Nucleus accumbens (tissue), 56 donors: ENCODE results near the gene ARL8B.

ENCODE experiments used
- DNase-seq, 56 donors: peaks; one replicate each; lab custom pipeline; 2025; lab: John Stamatoyannopoulos, UW

Gene ARL8B

DNA sequence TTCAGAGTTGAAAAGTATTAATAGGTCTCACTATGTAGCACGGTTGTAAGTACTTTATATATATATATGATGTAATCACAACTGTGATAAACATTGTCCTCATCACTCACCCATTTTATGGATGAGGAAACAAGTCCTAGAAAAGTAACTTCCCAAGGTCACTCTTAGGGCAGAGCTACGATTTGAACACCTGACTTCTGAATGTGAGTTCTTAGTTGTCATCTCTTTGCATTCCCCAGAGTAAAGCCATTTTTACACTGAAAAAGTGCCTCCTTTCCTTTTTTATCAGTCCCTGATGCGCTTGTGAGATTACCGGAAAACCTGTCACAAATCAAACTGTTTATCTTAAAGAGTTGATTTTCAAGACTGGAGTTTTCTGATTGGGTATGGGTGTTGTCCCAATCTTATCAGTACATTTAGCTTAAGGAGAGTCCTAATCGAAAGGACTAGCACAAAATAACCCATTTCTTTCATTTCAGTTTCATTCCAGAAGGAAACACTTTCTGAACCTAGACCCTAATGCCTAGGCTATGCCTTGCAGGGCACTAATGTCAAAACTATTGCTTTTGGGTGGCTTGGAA lies 63.1 kb downstream of the ARL8B start:
- DNase-seq, result no peak

DNA sequence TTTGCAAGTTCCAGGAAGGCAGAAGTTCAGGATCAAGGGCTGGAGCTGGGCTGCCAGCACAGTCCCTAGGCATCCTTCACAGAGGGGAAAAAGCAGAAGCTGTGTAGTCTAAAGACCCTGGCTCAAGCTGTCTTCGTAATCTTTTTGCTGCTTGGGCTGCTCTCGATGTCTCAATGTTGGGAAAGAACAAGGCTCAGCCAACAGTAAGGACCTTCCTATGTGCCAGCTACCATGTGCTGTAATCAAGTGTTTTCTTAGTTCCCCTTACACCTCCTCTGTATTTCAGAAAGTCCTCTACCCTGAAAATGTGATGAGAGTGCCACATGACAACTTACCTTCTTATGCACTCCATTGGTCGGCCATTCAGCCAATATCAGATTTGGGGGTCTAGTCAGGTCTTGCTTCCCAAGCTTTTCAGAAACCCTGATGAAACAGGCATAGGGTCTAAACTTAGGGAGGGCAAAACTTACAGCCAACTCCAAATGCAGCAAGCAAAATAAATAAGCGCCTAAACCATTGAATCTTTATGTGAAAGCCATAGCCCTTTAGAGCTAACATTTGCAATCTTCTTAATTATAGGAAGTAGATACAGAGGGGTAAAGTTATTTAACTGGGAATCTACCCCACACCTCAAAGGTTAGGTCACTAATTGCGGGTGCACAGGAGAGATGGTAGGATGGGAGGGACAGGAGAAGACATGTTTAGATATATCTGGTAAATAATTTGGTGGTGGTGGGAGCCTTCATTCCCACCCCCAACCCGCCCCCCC lies 64.2 kb downstream of the ARL8B start:
- DNase-seq, result no peak

DNA sequence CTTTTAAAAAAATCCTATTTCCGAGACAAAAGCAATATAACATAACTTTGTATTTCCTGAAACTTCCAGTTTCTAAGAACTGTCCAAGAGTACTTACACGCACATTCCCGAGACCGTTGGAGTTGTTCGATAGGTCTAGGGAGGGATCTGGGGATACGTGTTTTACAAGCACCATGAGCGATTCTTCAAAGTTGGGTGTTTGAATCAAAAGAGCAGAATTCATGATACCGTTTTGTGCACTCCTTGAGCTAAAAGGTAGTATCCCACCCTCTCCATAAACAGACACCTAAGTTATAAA lies 64.7 kb downstream of the ARL8B start:
- DNase-seq, result no peak

DNA sequence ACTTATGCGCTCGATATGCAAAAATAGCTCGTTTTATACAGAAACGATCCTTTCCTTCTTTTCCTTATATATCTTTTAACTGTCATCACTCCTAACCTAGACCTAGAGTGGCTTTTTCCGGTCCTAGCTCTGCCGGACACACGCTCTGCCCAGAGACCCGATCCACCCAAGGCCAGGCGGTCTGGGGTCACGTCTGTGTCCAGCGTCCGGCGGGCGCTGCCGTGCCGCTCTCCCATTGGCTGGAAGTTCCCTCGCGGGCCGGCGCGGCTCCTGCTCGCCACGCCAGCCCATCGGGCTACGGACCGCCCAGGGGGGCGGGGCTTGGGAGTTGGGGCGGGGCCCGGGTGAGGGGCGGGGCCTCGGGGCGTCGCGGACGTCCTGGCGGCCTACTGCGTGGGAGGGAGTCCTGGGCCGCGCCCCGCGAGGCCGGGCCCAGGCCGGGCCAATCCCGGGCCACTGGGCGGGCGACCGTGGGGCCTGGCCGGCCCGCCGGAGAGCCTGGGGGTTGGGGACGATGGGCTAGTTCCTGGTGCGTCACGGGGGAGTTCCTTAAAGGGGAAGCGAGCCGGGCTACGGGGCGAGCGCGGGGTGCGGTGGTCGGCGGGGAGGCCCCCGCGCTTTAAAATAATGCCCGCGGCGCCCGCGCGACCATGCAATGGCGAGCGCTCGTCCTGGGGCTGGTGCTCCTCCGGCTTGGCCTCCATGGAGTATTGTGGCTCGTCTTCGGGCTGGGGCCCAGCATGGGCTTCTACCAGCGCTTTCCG lies 65.2 kb downstream of the ARL8B start, which contains the start of gene EDEM1:
Gene EDEM1, plus strand, starts transcription at position 552 of the 764 bp plus-strand sequence. Its CDS starts 99 bp downstream, at position 651.
- DNase-seq, result peak; percentile 51 to 98 (median 93)

DNA sequence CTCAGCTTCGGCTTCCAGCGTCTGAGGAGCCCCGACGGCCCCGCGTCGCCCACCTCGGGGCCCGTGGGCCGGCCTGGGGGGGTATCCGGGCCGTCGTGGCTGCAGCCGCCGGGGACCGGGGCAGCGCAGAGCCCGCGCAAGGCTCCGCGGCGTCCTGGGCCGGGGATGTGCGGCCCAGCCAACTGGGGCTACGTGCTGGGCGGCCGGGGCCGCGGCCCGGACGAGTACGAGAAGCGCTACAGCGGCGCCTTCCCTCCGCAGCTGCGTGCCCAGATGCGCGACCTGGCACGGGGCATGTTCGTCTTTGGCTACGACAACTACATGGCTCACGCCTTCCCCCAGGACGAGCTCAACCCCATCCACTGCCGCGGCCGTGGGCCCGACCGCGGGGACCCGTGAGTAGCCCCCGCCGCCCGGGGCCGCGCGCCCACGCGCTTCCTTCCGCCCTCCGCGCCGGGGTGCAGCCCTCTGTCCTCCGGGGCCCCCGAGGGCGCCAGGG lies 65.9 kb downstream of the ARL8B start:
- peak in 23 of 56 donors; percentile 13 to 69 (median 45) for DNase-seq

DNA sequence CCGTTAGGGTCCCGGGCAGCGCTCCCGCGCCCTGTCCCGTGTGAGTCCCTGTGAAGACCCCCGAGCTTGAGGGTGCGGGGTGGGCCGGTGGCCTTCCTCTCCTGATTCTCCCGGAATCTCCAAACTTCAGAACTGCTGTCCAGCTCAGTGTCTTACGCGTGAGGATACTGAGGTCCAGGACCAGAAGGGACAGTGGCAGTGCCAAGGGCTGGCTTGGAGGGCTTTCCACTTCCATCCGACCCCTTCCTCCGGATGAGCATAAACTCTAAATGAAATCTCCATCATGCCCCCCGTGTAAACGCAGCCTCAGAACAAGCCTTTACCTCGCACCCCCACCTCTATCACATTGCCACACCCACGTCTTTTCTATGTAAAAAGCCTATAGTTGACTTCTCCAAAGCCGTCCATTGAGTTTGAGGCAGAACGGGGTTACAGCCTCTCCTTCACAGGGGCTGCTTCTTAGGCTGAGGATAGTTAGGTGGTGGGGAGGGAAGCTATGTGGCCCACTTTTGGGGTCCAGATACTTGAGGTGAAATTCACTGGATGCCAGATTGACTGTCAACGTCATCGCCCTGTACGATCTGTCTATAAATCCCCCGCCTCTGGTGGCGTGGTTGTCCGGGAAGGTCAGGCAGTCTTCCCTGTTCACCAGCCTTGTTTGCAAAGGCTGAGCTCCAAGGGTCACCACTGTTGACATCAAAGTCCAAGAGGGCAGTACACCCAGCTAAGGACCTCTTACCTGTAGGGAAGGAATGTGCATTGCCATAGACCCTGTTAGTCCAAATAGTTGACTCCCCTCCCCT lies 66.5 kb downstream of the ARL8B start:
- DNase-seq, result peak in 5 of 56 donors; percentile 28 to 47 (median 38)

DNA sequence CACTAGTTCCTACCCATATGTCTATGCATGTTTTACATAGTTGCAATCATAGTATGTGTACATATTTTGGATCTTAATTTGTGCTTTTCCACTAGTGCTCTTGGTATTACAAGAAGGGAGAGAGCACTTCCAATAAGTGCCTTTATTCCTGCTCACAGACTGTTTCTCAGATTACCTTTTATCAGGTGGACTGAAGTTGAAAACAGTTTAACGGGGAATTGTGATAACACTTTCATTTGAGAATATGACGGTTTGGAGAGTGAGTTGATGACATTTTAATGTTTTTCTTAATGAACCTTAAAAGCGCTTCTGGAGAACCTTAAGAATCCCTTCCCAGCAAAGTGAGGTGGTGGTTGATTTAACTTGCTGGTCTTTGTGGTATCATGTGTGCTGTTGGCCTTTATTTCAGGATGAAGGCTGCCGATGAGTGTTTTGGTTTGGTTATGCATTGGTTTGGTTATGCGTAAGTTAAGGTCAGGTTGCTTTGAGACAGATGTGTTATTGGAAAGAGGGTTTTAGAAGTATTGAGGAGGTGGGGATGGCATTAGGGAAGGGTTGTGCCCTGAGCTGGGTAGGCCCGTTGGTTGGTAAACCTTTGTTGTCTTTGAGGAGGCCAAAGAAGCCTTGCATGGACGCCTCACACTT lies 68.2 kb downstream of the ARL8B start:
- DNase-seq, result no peak

DNA sequence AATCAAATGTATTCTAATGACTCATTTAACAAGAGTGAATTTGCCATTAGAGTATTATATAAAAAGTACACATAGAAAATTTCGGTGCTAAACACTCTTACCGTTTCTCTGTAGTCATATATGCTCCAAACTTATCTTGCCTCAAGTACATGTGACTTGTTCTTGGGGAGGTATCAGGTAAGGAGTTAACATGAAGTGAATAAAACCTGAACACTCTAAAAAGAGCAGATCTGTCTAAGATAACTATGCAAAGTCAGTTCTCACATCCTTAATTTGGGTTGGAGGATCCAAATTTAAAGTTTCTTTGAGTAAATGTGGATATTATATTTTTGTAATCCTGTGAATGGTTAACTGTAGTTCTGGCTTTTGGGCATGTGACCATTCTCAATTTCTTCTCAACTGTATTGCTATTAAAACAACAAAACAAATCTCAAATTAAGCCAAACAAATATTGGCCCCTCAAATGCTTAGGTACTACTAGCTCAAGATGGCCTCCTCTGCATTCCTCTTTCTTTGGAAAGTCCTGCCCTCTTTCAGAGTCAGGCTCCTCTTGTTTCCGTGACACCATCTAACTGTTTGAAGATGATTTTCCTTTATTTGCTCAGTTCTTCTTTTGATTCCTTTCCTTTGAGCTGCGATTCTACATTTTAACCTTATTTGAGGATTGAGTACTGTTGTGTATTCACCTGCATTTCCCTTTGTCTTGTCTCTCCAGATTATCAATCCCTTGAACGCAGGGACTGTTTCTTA lies 69.6 kb downstream of the ARL8B start:
- DNase-seq, result no peak

DNA sequence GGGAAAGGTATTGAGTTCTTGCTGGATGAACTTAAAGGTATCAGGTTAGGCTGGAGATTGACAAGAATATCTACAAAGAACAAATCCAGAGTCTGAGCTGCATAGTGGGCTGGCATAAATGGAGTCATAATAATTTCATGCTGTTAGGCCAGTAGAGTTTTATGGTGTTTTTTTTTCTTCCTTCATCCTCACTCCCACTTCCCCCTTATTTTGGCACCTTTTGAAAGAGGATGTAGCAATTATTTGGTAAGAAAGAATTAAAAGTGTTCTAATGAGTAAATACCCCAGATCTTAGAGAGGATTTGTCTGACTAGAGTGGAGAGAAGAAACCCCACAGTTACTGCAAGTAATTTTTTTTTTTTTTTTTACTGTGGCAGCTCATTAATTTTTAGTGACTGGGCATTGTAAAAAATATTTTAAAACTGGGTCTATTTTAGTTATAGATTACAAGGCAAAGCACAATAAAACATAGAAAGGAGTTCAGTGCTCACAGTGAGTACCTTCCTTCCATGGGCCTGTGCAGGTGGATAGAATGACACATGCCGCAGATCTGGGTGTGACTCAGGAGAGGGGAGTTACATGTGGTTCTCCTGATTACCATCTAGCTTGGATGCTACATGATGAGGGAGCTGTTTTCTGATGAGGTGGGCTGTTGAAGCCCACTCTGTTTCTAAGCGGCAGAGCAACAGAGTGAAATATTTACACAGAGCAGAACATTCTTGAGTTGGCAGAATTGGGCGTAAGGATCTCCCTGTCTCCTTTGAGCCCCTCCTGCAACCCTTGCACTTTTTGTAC lies 70.7 kb downstream of the ARL8B start:
- DNase-seq, result no peak

DNA sequence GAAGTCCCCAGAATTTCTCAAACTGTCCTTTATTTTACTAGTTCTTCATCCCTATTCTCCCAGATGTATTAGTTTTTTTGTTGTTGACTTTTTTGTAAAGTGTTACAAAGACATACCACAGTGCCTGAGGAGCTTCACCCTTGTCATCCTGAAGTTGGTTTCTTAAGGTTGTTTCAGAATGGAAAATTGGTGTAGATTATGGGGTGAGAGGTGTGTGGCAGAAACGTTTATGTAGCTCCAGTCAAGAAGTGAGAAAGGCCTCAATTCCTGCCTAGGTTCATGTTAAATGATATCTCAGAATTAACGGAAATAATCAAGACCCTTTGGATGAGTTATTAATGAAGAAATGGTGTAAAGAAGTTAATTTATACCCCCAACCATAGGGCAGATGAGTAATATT lies 72.2 kb downstream of the ARL8B start:
- DNase-seq, result no peak

DNA sequence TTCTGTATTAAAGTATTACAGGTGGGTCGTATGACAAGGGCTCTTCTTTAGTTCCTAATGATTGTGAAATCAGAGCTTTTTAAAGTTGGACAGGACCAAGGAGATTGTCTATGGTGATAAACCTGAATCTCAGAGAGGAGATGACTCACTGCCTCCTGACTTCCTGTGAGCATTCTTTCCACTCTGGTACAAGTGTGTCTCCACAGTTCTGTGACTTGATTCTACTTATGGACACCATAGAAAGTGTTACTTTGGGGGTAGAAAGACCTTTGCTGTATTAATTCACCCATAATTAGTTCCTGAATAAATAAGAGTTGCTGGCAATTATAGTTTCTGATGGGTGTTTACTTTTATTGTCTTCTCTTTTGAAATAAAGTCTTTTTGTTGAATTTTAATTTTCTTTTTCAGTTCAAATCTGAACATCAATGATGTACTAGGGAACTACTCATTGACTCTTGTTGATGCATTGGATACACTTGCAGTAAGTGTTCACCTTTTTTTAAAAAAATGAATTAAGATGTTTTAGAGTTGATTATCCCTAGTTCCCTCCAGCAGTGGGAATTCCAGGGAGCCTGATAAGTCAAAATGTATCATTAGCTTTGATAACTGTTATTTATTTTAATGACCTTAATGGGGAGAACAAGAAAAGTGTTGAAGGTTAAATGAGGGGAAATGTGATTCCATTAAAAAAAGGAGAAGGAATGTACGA lies 72.9 kb downstream of the ARL8B start:
- no peak for DNase-seq

DNA sequence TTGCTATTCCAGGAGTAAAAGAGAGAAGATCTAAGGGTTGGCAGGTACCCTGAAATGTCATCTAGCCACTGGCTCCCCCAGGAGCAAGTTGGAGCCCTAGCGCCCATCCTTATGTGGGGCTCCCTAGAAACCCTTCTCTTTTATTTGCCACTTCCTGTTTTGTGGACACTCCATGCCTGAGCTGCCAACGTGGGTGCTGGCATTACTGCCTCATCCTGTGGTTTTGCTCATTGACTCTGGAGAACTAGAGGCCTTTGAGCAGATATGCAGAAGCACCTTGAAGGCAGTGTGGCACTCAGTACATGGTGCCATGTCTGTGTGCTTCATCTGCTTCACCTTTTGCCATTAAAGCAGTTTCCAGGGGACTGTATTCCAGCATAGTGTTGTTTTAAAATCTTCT lies 73.5 kb downstream of the ARL8B start:
- peak in 1 of 56 donors; percentile 16 for DNase-seq

DNA sequence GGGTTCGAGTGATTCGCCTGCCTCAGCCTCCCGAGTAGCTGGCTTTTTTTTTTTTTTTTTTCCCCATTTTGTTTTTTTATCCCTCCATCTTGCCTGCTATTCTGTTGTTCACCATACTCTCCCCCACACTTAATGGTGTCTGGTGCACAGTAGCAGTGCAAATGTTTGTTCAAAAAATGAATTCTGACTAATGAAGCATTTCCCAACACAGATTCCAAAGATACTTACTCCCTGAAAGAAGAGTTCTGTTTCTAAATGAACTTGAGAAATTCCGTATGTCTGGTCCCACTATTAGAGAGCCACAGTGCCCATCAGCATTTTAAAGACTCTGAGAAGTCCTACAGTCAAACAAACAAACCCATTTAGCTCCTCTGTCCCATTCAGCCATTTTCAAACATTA lies 74.9 kb downstream of the ARL8B start:
- DNase-seq, result no peak

DNA sequence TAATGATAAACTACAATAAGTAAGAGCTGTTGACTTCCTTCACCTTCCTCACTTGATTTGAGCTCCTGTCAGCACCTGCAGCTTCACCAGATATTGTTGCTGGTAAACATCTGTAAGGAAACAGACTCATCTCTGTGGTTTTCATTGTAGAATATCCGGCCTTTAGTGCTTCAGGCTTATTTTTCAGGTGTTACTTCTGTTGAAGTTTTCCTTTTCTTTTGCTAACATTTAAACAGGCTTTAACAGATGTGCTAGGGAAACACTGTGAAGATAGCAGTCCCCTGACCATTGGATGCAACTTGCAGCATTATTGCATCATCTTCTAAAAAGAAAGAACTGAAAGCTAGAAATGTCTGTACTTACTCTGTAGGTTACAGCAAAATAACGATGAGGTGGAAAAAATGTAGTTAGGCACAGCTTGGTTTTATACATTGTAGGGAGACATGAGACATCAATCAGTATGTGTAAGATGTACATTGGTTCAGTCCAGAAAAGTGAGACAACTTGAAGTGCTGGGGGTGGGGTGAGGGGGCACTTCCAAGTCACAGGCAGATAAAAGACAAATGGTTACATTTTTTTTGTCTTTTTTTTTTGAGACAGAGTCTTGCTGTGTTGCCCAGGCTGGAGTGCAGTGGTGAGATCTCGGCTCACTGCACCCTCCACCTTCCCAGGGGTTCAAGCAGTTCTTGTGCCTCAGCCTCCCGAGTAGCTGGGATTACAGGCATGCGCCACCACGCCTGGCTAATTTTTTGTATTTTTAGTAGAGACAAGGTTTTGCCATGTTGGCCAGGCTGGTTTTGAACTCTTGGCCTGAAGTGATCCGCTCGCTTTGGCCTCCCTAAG lies 75.6 kb downstream of the ARL8B start:
- no peak for DNase-seq

DNA sequence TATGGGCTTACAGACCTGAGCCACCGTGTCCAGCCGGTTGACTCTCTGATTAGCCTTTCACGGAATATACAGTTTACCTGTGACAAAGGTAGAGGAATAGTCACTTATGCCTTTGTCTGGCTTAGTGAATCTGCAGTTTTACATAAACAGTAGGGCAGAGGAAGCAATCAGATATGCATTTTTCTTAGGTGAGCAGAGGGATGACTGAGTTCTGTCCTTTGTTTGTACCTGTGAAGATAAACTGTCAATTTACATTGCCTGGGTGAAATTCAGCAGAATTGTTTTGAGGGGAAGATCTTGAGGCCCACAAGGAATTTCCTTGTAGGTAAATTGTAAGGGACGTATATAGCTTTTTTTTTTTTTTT lies 76.2 kb downstream of the ARL8B start:
- no peak for DNase-seq

DNA sequence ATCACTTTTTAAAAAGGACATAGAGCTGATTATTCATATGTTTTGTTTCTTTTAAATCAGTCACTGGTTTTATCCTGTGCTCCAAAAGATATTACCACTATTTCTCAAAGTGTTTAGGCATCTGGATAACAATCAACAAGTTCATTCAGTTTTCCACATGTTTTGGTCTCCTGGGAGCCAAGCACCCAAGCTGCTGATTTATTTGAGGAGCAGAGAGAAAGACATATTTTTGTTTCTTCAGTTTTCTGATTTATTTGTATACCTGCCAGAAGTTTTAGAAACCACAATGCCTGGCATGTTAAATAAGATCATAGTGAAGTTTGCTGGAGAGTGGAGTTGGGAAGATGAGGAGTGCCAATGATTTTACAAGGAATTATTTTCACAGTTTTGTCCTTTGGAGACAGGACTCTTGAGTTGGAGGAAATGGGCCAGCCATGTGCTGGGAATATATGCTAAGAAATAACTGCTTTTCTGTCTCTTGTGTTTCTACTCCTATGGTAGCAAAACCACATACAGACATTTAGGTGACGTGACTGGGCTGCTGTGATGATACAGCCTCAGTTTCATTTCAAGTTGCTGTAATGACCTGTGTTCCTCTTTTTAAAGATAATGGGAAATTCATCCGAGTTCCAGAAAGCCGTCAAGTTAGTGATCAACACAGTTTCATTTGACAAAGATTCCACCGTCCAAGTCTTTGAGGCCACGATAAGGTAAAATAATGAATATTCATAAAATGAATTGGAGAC lies 77.1 kb downstream of the ARL8B start:
- DNase-seq, result no peak
